ENCODE data around the gene NFKBIB. TPM values are rescaled to one million over a fixed set of nuclear protein-coding genes. Genes with fewer than 3 reads are reported as not detected.

The NFKBIB gene
- total RNA-seq, 1 donor from 2014 or later = 25.5 TPM

DNA sequence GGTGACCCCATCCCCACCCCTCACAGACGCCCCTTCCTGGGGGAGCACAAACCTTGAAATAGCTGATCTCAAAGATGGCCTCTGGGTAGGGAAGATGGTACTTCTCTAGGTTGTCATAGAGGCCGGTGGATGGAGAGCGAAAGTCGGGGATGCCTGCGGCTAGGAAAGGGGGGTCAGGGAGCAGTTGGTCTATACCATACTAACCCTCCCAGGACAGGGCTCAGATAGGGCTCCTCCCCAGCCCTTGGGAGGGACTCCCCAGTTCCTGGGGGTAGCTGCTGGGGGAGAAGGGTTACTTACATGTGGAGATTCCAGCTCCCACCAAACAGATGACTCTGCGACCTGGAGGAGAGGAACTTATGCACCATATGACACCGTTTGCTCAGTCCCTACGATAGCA is 10.0 kb upstream of the NFKBIB start:
- peaks cover 43% of the 10 kb centered on the region for H3K36me3 ChIP-seq
- ATAC-seq = no peak
- H3K9me3 ChIP-seq = no peaks in the 10 kb centered on the region
- H3K27me3 ChIP-seq = no peaks in the 10 kb centered on the region
- no peak overlapping the region for H3K27ac ChIP-seq
- no peak overlapping the region for H3K4me3 ChIP-seq
- intact Hi-C loops (cut with DNase I) = no loop called here
- H3K4me1 ChIP-seq = no peaks in the 10 kb centered on the region
- TF ChIP-seq, protein P1, sequence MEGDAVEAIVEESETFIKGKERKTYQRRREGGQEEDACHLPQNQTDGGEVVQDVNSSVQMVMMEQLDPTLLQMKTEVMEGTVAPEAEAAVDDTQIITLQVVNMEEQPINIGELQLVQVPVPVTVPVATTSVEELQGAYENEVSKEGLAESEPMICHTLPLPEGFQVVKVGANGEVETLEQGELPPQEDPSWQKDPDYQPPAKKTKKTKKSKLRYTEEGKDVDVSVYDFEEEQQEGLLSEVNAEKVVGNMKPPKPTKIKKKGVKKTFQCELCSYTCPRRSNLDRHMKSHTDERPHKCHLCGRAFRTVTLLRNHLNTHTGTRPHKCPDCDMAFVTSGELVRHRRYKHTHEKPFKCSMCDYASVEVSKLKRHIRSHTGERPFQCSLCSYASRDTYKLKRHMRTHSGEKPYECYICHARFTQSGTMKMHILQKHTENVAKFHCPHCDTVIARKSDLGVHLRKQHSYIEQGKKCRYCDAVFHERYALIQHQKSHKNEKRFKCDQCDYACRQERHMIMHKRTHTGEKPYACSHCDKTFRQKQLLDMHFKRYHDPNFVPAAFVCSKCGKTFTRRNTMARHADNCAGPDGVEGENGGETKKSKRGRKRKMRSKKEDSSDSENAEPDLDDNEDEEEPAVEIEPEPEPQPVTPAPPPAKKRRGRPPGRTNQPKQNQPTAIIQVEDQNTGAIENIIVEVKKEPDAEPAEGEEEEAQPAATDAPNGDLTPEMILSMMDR (IDR thresholded peaks at IDR 0.05) = no peak
- DNase-seq = no peak

DNA sequence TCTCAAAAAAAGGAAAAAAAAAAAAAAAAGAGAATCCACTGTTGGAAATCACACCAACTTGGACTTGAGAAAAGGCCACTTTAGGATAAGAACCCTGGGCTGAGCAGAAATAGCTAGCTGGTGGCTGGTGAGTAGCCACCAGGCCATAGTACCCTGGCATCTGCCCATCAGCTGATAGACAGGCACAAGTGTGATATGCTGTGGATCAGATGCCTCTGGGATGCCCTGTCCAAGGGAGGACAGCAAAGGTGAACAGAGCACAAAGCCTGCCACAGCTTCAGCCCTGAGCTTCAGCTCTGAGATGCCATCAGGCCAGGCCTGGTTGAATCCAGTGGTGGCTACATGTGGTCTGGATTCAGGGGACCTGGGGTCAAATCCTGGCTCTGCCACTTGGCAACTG is 9.1 kb upstream of the NFKBIB start:
- intact Hi-C loops (cut with DNase I) = no loop called here
- Histone ChIP-seq H3K27me3 (no peaks in the 10 kb centered on the region), H3K36me3 (peaks cover 43% of the 10 kb centered on the region), H3K27ac (no peak overlapping the region), H3K9me3 (no peaks in the 10 kb centered on the region), H3K4me3 (no peak overlapping the region), H3K4me1 (no peaks in the 10 kb centered on the region)
- TF ChIP-seq, protein P1 (IDR thresholded peaks at IDR 0.05) = no peak
- ATAC-seq (no peak), DNase-seq (no peak)

DNA sequence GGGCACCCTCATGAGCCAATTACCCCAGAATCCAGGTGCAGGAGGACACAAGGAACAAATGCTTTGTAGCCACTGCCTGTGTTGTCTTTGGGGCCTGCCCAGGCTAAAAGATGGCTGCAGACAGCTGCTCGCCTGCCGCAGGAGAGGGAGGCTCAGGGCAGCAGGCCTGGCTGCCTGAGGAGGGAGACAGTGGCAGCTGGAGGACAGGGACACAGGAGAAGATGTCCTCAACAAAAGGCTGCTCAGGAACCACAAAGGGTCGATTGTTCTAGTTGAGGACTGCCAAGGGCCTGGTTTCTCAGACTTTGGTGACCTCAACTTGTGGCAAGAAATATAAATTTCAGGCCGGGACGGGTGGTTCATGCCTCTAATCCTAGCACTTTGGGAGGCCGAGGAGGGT is 8.0 kb upstream of the NFKBIB start:
- Histone ChIP-seq H3K4me3 (no peak overlapping the region), H3K4me1 (no peaks in the 10 kb centered on the region), H3K27ac (no peak overlapping the region), H3K36me3 (peaks cover 43% of the 10 kb centered on the region), H3K27me3 (no peaks in the 10 kb centered on the region), H3K9me3 (no peaks in the 10 kb centered on the region)
- no peak for DNase-seq
- TF ChIP-seq, protein P1 (IDR thresholded peaks at IDR 0.05) = no peak
- intact Hi-C loops (cut with DNase I) = no loop called here
- no peak for ATAC-seq

DNA sequence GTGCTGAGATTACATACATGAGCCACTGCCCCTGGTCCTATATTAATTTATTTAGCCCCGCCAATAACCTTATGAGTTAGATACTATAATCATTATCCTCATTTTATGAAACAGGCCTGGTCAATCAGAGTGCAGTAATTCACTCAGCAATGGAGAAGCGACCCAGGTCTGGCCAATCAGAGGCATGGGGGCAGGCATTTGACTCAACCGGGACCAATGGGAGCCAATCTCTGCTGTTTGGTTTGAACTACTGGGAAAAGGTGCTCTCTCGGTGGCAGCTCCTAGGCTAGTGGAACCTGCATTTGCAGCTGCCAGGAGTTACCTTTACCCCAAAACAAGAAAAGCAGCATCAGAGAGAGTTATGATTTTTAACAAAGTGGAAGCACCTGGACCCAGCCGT is 6.9 kb upstream of the NFKBIB start:
- H3K27me3 ChIP-seq = no peaks in the 10 kb centered on the region
- H3K4me3 ChIP-seq = no peak overlapping the region
- ATAC-seq = no peak
- TF ChIP-seq, protein P1 (IDR thresholded peaks at IDR 0.05) = no peak
- no peak for DNase-seq
- H3K27ac ChIP-seq = no peak overlapping the region
- H3K4me1 ChIP-seq = peaks cover 5% of the 10 kb centered on the region
- intact Hi-C loops (cut with DNase I) = no loop called here
- peaks cover 43% of the 10 kb centered on the region for H3K36me3 ChIP-seq
- H3K9me3 ChIP-seq = no peaks in the 10 kb centered on the region

DNA sequence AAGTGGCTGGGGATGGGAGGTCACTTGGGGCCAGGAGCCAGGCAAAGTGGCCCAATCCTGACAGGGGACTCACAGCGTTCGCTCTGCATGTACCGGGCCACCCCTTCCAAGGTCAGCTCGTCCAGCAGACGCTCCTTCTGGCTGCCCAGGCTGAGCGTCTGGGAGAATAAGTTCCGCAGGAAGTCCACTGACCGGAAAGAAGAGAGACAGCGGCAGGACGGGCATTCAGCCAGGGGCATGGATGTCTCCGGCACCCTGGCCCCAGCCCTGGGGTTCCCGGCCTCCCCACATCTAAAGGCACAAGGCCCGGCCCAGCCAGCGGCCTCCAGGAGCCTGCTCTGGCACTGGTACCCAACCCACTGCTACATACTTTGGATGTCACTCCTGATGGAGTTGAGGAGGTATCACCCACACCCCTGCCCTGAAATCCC is 6.4 kb upstream of the NFKBIB start:
- peaks cover 11% of the 10 kb centered on the region for H3K4me1 ChIP-seq
- H3K9me3 ChIP-seq = no peaks in the 10 kb centered on the region
- TF ChIP-seq, protein P1 (IDR thresholded peaks at IDR 0.05) = no peak
- ATAC-seq (peak; percentile 23), DNase-seq (no peak)
- peak overlapping the region; percentile 6 for H3K27ac ChIP-seq
- intact Hi-C loops (cut with DNase I) = no loop called here
- no peaks in the 10 kb centered on the region for H3K27me3 ChIP-seq
- H3K4me3 ChIP-seq = no peak overlapping the region
- peaks cover 41% of the 10 kb centered on the region for H3K36me3 ChIP-seq

DNA sequence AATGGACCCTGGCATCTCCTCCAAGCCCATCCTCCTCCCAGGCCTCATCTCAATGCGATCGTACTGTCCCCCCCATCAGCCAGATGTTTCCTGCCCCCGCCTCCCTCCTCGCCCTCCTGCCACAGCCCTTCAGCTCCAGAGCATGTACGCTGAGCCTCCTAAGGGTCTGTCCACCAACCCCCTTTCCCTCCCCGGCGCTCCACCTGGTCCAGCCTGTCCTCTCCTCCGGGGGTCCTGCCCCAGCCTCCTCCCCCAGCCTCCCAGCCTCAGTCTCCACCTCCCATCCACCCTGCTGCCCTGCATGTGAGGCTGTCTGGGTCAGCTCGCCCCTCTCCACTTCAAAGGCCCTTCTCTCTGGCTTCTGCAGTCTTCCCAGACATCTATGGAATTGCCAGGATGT is 4.8 kb upstream of the NFKBIB start:
- no peak for DNase-seq
- no peak overlapping the region for H3K4me3 ChIP-seq
- peaks cover 17% of the 10 kb centered on the region for H3K4me1 ChIP-seq
- no peak overlapping the region for H3K27ac ChIP-seq
- H3K9me3 ChIP-seq = no peaks in the 10 kb centered on the region
- intact Hi-C loops (cut with DNase I) = no loop called here
- no peaks in the 10 kb centered on the region for H3K27me3 ChIP-seq
- TF ChIP-seq, protein P1 (IDR thresholded peaks at IDR 0.05) = no peak
- no peak for ATAC-seq
- peaks cover 25% of the 10 kb centered on the region for H3K36me3 ChIP-seq

Measured in upper lobe of right lung (tissue), 1 donor.